Fibroblast of lung (primary cell): ENCODE measurements around the gene GPR75.
"Not testable (repeated sequence)": the region's sequence is repeated elsewhere in the genome, so short reads cannot be mapped to it uniquely, and the experiment has no call there.

Source experiments
- CTCF ChIP-seq, 2 donors: IDR thresholded peaks in 1 of 2; conservative IDR thresholded peaks in 1 of 2; 1 replicate in 1 of 2; 2 replicates in 1 of 2; pipeline ENCODE4 v1.5.1; 2011 to 2012; ENCODE audit warnings: low read length in 2 of 2, control low read depth in 1 of 2, inconsistent platforms in 1 of 2, low read depth in 1 of 2, mild to moderate bottlenecking in 1 of 2
- EZH2 ChIP-seq: IDR thresholded peaks from 2 replicates; pipeline ENCODE4 v1.5.1; 2012; ENCODE audit warnings: low read length, control low read depth, mild to moderate bottlenecking; ENCODE audit errors: missing control alignments

- TF ChIP-seq CTCF (conservative IDR thresholded peaks at IDR 0.05 in 1 of 2, IDR thresholded peaks at IDR 0.05 in 1 of 2; ENCODE audit: low read depth in 1 of 2, low read length in 2 of 2); EZH2: not testable (repeated sequence)
Measured at GRCh38 chr2:53829980-53830290, 29.8 kb downstream of the GPR75 start.
